Astrocyte of the cerebellum (primary cell): ENCODE data around the gene OFD1.
"Not testable (repeated sequence)": the region's sequence is repeated elsewhere in the genome, so short reads cannot be mapped to it uniquely, and the experiment has no call there.

Source experiments
- DNase-seq: peaks from one replicate; pipeline ENCODE4 v3.0.0-alpha.2; 2011; ENCODE audit warnings: low read depth
- H3K4me3 ChIP-seq: 2 replicates; pipeline ENCODE4 v1.5.1; 2011; ENCODE audit warnings: mild to moderate bottlenecking, low read depth, low read length, moderate library complexity
- CTCF ChIP-seq: IDR thresholded peaks from 2 replicates; pipeline ENCODE4 v1.5.1; 2012; ENCODE audit warnings: low read length, low read depth, moderate library complexity, mild to moderate bottlenecking; ENCODE audit errors: missing control alignments
- in situ Hi-C: cut with HindIII; loops from 2 replicates; pipeline ENCODE4 v1.10.0; 2017; ENCODE audit warnings: low sequenced_read_pairs

Gene OFD1

GRCh38 chrX:13717700-13718472 is 16.7 kb upstream of the OFD1 start:
- H3K4me3 ChIP-seq, result no peak overlapping the region
- no peak for DNase-seq
- TF ChIP-seq CTCF, result no peak
- in situ Hi-C loops, result no loop called here

GRCh38 chrX:13719192-13719856 is 15.2 kb upstream of the OFD1 start:
- TF ChIP-seq CTCF, result no peak
- no peak overlapping the region for H3K4me3 ChIP-seq
- no peak for DNase-seq
- in situ Hi-C loops, result no loop called here

GRCh38 chrX:13721371-13721770 is 13.2 kb upstream of the OFD1 start:
- DNase-seq, result no peak
- in situ Hi-C loops, result no loop called here
- H3K4me3 ChIP-seq, result no peak overlapping the region
- TF ChIP-seq CTCF, result no peak

GRCh38 chrX:13721819-13722519 is 12.6 kb upstream of the OFD1 start:
- no peak for DNase-seq
- in situ Hi-C loops, result no loop called here
- no peak overlapping the region for H3K4me3 ChIP-seq
- no peak for TF ChIP-seq CTCF

- H3K4me3 ChIP-seq, in situ Hi-C loops, DNase-seq: not testable (repeated sequence)
Measured at GRCh38 chrX:13724878-13725277, 9.7 kb upstream of the OFD1 start.

- in situ Hi-C loops, H3K4me3 ChIP-seq, DNase-seq: not testable (repeated sequence)
Measured at GRCh38 chrX:13726583-13726982, 8.0 kb upstream of the OFD1 start.

GRCh38 chrX:13730523-13730922 is 4.0 kb upstream of the OFD1 start:
- in situ Hi-C loops, DNase-seq: not testable (repeated sequence)

More at GRCh38 chrX:13730523-13730922, 4.0 kb upstream of the OFD1 start:
- H3K4me3 ChIP-seq, result not testable (repeated sequence)
